HEK293 (cell line): ENCODE results near the gene SGSM2.

ENCODE experiments used
- CTCF ChIA-PET: fragments of 350-600 bp; formaldehyde crosslinking; extraction: SDS; loops from one replicate; lab custom pipeline; 2021; ENCODE audit warnings: antibody characterized with exemption; lab: Yijun Ruan, JAX
- POLR2A ChIA-PET: fragments of 300-600 bp; formaldehyde crosslinking; extraction: SDS; loops from one replicate; lab custom pipeline; 2020; ENCODE audit warnings: antibody characterized with exemption, inconsistent platforms; lab: Yijun Ruan, JAX
- H3K27ac ChIP-seq: fragments of 200-500 bp; sonication (Bioruptor generic); 2 replicates; pipeline ENCODE4 v1.5.1; 2014; ENCODE audit warnings: low read depth, low read length, control low read depth, inconsistent platforms; ENCODE audit errors: extremely low read depth
- H3K36me3 ChIP-seq, 2 experiments: fragments of 200-500 bp in 1 of 2; sonication (Bioruptor generic) in 1 of 2; 1 replicate in 1 of 2; 2 replicates in 1 of 2; pipeline ENCODE4 v1.5.1; 2014 to 2017; ENCODE audit warnings: inconsistent platforms in 2 of 2, low read length in 2 of 2; ENCODE audit not compliant: control insufficient read depth in 2 of 2, insufficient read depth in 1 of 2
- H3K4me1 ChIP-seq: fragments of 200-500 bp; sonication (Bioruptor generic); 2 replicates; pipeline ENCODE4 v1.5.1; 2014; ENCODE audit warnings: mild to moderate bottlenecking, low read length, inconsistent platforms; ENCODE audit not compliant: control insufficient read depth, insufficient read depth
- H3K4me3 ChIP-seq: 2 replicates; pipeline ENCODE4 v1.5.1; 2011; ENCODE audit warnings: low read depth, mild to moderate bottlenecking, control low read depth, low read length, moderate library complexity
- H3K9me3 ChIP-seq: fragments of 200-500 bp; sonication (Bioruptor generic); 2 replicates; pipeline ENCODE4 v1.5.1; 2014; ENCODE audit warnings: low read depth, low read length, inconsistent platforms; ENCODE audit not compliant: control insufficient read depth, insufficient read depth
- BCL11B ChIP-seq: fragments of 450-650 bp; formaldehyde crosslinking; IDR thresholded peaks from 2 replicates; pipeline ENCODE4 v1.5.1; 2016; ENCODE audit warnings: low read depth, missing biosample characterization, missing genetic modification characterization
- IKZF3 ChIP-seq: fragments of 450-650 bp; IDR thresholded peaks from 2 replicates; pipeline ENCODE4 v1.5.0; 2018; ENCODE audit warnings: missing biosample characterization, mild to moderate bottlenecking, missing genetic modification characterization, moderate library complexity
- KLF1 ChIP-seq: fragments of 450-650 bp; formaldehyde crosslinking; IDR thresholded peaks from 2 replicates; pipeline ENCODE4 v1.5.1; 2016; ENCODE audit warnings: missing biosample characterization, missing genetic modification characterization
- KLF9 ChIP-seq: fragments of 450-650 bp; formaldehyde crosslinking; IDR thresholded peaks from 2 replicates; pipeline ENCODE4 v1.5.1; 2016; ENCODE audit warnings: missing biosample characterization, missing genetic modification characterization, low read depth
- SCRT2 ChIP-seq: fragments of 450-650 bp; formaldehyde crosslinking; IDR thresholded peaks from 2 replicates; pipeline ENCODE4 v1.5.1; 2016; ENCODE audit warnings: missing biosample characterization, missing genetic modification characterization
- ZBTB1 ChIP-seq: fragments of 450-650 bp; formaldehyde crosslinking; IDR thresholded peaks from 2 replicates; pipeline ENCODE4 v1.5.1; 2016; ENCODE audit warnings: missing biosample characterization, missing genetic modification characterization
- ZBTB48 ChIP-seq: fragments of 450-650 bp; formaldehyde crosslinking; IDR thresholded peaks from 2 replicates; pipeline ENCODE4 v1.5.1; 2016; ENCODE audit warnings: missing biosample characterization, missing genetic modification characterization
- ZNF140 ChIP-seq: fragments of 450-650 bp; formaldehyde crosslinking; IDR thresholded peaks from 2 replicates; pipeline ENCODE4 v1.5.1; 2016; ENCODE audit warnings: missing biosample characterization, missing genetic modification characterization
- ZNF514 ChIP-seq: fragments of 450-650 bp; formaldehyde crosslinking; IDR thresholded peaks from 2 replicates; pipeline ENCODE4 v1.5.1; 2016; ENCODE audit warnings: missing biosample characterization, missing genetic modification characterization
- ZNF544 ChIP-seq: fragments of 450-650 bp; formaldehyde crosslinking; IDR thresholded peaks from 2 replicates; pipeline ENCODE4 v1.5.0; 2017; ENCODE audit warnings: missing biosample characterization, missing genetic modification characterization
- ZNF555 ChIP-seq: fragments of 450-650 bp; formaldehyde crosslinking; conservative IDR thresholded peaks from 2 replicates; pipeline ENCODE4 v1.5.1; 2017; ENCODE audit warnings: missing biosample characterization, mild to moderate bottlenecking, missing genetic modification characterization, inconsistent platforms
- ZNF585B ChIP-seq: fragments of 450-650 bp; formaldehyde crosslinking; IDR thresholded peaks from 2 replicates; pipeline ENCODE4 v1.5.1; 2016; ENCODE audit warnings: missing biosample characterization, missing genetic modification characterization
- ZNF600 ChIP-seq: fragments of 450-650 bp; formaldehyde crosslinking; IDR thresholded peaks from 2 replicates; pipeline ENCODE4 v1.5.1; 2016; ENCODE audit warnings: missing biosample characterization, missing genetic modification characterization
- ZNF610 ChIP-seq: fragments of 450-650 bp; formaldehyde crosslinking; IDR thresholded peaks from 2 replicates; pipeline ENCODE4 v1.5.1; 2016; ENCODE audit warnings: missing biosample characterization, missing genetic modification characterization, borderline replicate concordance
- ZNF785 ChIP-seq: fragments of 450-650 bp; formaldehyde crosslinking; IDR thresholded peaks from 2 replicates; pipeline ENCODE4 v1.5.1; 2016; ENCODE audit warnings: missing biosample characterization, missing genetic modification characterization
- ZSCAN16 ChIP-seq: fragments of 450-650 bp; formaldehyde crosslinking; IDR thresholded peaks from 2 replicates; pipeline ENCODE4 v1.5.1; 2016; ENCODE audit warnings: missing biosample characterization, missing genetic modification characterization
- ZXDB ChIP-seq: fragments of 450-650 bp; formaldehyde crosslinking; IDR thresholded peaks from 2 replicates; pipeline ENCODE4 v1.5.1; 2016; ENCODE audit warnings: missing biosample characterization, missing genetic modification characterization
- TF ChIP-seq, protein P1 (sequence below): fragments of 450-650 bp; formaldehyde crosslinking; IDR thresholded peaks from 2 replicates; pipeline ENCODE4 v1.5.1; 2017; ENCODE audit warnings: missing biosample characterization, missing genetic modification characterization
- TF ChIP-seq, protein P2 (sequence below): fragments of 450-650 bp; formaldehyde crosslinking; IDR thresholded peaks from 2 replicates; pipeline ENCODE4 v1.5.1; 2017; ENCODE audit warnings: missing biosample characterization, missing genetic modification characterization
- TF ChIP-seq, protein P3 (sequence below): fragments of 450-650 bp; formaldehyde crosslinking; IDR thresholded peaks from 2 replicates; pipeline ENCODE4 v1.5.1; 2016; ENCODE audit warnings: missing biosample characterization, missing genetic modification characterization
- TF ChIP-seq, protein P4 (sequence below): fragments of 450-650 bp; formaldehyde crosslinking; IDR thresholded peaks from 2 replicates; pipeline ENCODE4 v1.5.1; 2016; ENCODE audit warnings: missing biosample characterization, missing genetic modification characterization
- TF ChIP-seq, protein P5 (sequence below): fragments of 450-650 bp; formaldehyde crosslinking; IDR thresholded peaks from 2 replicates; pipeline ENCODE4 v1.5.0; 2017; ENCODE audit warnings: missing biosample characterization, missing genetic modification characterization, borderline replicate concordance

SGSM2 gene

DNA sequence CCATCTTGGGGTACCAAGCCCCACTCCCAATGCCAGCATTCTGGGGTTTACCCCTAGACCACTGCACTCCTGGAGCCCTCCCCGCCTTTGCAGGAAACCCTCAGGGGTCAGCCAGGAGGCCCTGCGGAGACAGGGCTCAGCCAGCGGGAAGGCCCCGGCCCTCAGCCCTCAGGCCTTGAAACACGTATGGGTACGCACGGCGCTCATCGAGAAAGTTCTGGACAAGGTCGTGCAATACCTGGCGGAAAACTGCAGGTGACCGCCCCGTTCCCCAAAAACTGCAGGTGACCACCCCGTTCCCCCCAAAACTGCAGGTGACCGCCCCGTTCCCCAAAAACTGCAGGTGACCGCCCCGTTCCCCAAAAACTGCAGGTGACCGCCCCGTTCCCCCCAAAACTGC, 24.7 kb downstream of the SGSM2 start:
- H3K36me3 ChIP-seq = peaks cover 0 to 48% of the 10 kb centered on the region in 2 experiments; a peak in 1 of 3 replicates
- ChIA-PET CTCF (interaction anchor here (1.6 to 2.2 kb wide), 2 partner anchors 9 kb away, joined by 8 to 12 read pairs; no protein-coding TSS in a partner anchor), POLR2A (interaction anchor here (1.8 kb wide), 1 partner anchor 26 kb away, joined by 8 read pairs; the partner anchor contains the start of gene TSR1)
- H3K4me1 ChIP-seq = peaks cover 9% of the 10 kb centered on the region
- no peak overlapping the region for H3K4me3 ChIP-seq
- no peaks in the 10 kb centered on the region for H3K9me3 ChIP-seq
- H3K27ac ChIP-seq = no peak overlapping the region
- no peak for TF ChIP-seq IKZF3
- TF ChIP-seq, protein P1, sequence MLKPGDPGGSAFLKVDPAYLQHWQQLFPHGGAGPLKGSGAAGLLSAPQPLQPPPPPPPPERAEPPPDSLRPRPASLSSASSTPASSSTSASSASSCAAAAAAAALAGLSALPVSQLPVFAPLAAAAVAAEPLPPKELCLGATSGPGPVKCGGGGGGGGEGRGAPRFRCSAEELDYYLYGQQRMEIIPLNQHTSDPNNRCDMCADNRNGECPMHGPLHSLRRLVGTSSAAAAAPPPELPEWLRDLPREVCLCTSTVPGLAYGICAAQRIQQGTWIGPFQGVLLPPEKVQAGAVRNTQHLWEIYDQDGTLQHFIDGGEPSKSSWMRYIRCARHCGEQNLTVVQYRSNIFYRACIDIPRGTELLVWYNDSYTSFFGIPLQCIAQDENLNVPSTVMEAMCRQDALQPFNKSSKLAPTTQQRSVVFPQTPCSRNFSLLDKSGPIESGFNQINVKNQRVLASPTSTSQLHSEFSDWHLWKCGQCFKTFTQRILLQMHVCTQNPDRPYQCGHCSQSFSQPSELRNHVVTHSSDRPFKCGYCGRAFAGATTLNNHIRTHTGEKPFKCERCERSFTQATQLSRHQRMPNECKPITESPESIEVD (tag by site-specific recombination) = no peak
- TF ChIP-seq KLF1 (tag by site-specific recombination) = no peak
- TF ChIP-seq ZNF514 = no peak
- no peak for TF ChIP-seq ZXDB
- TF ChIP-seq KLF9 = no peak

DNA sequence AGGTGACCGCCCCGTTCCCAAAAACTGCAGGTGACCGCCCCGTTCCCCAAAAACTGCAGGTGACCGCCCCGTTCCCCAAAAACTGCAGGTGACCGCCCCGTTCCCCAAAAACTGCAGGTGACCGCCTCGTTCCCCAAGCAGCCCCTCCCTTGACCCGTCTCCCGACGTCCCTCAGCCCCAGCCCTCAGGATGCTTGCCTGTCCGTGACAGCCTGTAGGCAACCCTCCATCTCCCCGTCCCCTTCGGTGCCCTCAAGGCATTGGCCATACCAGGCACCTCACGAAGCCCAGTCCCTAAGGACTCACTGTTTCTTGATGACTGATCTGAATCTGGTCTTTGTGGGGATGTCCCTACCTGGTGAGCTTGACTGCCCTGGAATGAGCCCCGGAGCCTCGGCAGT, 25.1 kb downstream of the SGSM2 start:
- POLR2A ChIA-PET = no interaction called here
- H3K36me3 ChIP-seq = peaks cover 0 to 48% of the 10 kb centered on the region in 2 experiments; a peak in 1 of 3 replicates
- no peak overlapping the region for H3K27ac ChIP-seq
- H3K4me1 ChIP-seq = peaks cover 9% of the 10 kb centered on the region
- H3K4me3 ChIP-seq = no peak overlapping the region
- H3K9me3 ChIP-seq = no peaks in the 10 kb centered on the region
- CTCF ChIA-PET = interaction anchor here (2.2 kb wide), 1 partner anchor 9 kb away, joined by 12 read pairs; no protein-coding TSS in a partner anchor
- TF ChIP-seq BCL11B (tag by site-specific recombination) = no peak
- no peak for TF ChIP-seq ZNF555
- no peak for TF ChIP-seq IKZF3
- TF ChIP-seq, protein P2, sequence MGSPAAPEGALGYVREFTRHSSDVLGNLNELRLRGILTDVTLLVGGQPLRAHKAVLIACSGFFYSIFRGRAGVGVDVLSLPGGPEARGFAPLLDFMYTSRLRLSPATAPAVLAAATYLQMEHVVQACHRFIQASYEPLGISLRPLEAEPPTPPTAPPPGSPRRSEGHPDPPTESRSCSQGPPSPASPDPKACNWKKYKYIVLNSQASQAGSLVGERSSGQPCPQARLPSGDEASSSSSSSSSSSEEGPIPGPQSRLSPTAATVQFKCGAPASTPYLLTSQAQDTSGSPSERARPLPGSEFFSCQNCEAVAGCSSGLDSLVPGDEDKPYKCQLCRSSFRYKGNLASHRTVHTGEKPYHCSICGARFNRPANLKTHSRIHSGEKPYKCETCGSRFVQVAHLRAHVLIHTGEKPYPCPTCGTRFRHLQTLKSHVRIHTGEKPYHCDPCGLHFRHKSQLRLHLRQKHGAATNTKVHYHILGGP (tag by site-specific recombination) = no peak
- no peak for TF ChIP-seq SCRT2 (tag by site-specific recombination)
- TF ChIP-seq ZSCAN16 (tag by site-specific recombination) = no peak
- no peak for TF ChIP-seq ZBTB1 (tag by site-specific recombination)
- TF ChIP-seq ZNF600 (tag by site-specific recombination) = no peak

DNA sequence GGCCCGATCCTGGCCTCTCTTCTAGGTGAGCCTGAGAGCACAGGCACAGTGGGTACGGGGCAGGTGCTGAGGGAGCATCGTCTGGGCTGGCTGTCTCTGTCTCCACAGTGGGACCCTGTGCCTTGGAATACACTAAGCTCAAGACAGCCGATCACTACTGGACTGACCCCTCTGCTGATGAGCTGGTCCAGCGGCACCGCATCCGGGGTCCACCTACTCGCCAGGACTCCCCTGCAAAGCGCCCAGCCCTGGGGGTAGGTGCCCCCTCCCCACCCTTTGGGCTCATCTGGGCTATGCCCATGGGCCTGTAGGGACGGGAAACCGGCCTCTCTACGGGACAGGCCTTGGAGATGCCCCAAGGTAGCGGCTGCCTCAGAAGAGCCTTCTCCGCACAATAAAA, 25.6 kb downstream of the SGSM2 start:
- Histone ChIP-seq H3K4me1 (peaks cover 9% of the 10 kb centered on the region), H3K9me3 (no peaks in the 10 kb centered on the region), H3K27ac (no peak overlapping the region), H3K36me3 (peaks cover 0 to 48% of the 10 kb centered on the region in 2 experiments; a peak in 1 of 3 replicates), H3K4me3 (no peak overlapping the region)
- POLR2A ChIA-PET = no interaction called here
- CTCF ChIA-PET = interaction anchor here (1.5 to 2.2 kb wide), 2 partner anchors 10 to 20 kb away, joined by 4 to 12 read pairs; no protein-coding TSS in a partner anchor
- TF ChIP-seq KLF9 (no peak), ZNF544 (tag by site-specific recombination) (no peak), ZNF140 (tag by site-specific recombination) (no peak), ZBTB48 (tag by site-specific recombination) (no peak), ZNF585B (tag by site-specific recombination) (no peak), ZNF785 (tag by site-specific recombination) (no peak), ZNF610 (tag by site-specific recombination) (no peak)
- TF ChIP-seq, protein P3, sequence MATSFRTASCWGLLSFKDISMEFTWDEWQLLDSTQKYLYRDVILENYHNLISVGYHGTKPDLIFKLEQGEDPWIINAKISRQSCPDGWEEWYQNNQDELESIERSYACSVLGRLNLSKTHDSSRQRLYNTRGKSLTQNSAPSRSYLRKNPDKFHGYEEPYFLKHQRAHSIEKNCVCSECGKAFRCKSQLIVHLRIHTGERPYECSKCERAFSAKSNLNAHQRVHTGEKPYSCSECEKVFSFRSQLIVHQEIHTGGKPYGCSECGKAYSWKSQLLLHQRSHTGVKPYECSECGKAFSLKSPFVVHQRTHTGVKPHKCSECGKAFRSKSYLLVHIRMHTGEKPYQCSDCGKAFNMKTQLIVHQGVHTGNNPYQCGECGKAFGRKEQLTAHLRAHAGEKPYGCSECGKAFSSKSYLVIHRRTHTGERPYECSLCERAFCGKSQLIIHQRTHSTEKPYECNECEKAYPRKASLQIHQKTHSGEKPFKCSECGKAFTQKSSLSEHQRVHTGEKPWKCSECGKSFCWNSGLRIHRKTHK (tag by site-specific recombination) = no peak
- TF ChIP-seq, protein P4, sequence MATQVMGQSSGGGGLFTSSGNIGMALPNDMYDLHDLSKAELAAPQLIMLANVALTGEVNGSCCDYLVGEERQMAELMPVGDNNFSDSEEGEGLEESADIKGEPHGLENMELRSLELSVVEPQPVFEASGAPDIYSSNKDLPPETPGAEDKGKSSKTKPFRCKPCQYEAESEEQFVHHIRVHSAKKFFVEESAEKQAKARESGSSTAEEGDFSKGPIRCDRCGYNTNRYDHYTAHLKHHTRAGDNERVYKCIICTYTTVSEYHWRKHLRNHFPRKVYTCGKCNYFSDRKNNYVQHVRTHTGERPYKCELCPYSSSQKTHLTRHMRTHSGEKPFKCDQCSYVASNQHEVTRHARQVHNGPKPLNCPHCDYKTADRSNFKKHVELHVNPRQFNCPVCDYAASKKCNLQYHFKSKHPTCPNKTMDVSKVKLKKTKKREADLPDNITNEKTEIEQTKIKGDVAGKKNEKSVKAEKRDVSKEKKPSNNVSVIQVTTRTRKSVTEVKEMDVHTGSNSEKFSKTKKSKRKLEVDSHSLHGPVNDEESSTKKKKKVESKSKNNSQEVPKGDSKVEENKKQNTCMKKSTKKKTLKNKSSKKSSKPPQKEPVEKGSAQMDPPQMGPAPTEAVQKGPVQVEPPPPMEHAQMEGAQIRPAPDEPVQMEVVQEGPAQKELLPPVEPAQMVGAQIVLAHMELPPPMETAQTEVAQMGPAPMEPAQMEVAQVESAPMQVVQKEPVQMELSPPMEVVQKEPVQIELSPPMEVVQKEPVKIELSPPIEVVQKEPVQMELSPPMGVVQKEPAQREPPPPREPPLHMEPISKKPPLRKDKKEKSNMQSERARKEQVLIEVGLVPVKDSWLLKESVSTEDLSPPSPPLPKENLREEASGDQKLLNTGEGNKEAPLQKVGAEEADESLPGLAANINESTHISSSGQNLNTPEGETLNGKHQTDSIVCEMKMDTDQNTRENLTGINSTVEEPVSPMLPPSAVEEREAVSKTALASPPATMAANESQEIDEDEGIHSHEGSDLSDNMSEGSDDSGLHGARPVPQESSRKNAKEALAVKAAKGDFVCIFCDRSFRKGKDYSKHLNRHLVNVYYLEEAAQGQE = no peak
- TF ChIP-seq, protein P5, sequence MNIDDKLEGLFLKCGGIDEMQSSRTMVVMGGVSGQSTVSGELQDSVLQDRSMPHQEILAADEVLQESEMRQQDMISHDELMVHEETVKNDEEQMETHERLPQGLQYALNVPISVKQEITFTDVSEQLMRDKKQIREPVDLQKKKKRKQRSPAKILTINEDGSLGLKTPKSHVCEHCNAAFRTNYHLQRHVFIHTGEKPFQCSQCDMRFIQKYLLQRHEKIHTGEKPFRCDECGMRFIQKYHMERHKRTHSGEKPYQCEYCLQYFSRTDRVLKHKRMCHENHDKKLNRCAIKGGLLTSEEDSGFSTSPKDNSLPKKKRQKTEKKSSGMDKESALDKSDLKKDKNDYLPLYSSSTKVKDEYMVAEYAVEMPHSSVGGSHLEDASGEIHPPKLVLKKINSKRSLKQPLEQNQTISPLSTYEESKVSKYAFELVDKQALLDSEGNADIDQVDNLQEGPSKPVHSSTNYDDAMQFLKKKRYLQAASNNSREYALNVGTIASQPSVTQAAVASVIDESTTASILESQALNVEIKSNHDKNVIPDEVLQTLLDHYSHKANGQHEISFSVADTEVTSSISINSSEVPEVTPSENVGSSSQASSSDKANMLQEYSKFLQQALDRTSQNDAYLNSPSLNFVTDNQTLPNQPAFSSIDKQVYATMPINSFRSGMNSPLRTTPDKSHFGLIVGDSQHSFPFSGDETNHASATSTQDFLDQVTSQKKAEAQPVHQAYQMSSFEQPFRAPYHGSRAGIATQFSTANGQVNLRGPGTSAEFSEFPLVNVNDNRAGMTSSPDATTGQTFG (tag by site-specific recombination) = no peak
